Thyroid gland (tissue), 4 donors: ENCODE data around the gene KIRREL1. TPM values are rescaled to one million over a fixed set of nuclear protein-coding genes. Genes with fewer than 3 reads are reported as not detected.
"Not testable (repeated sequence)": the region's sequence is repeated elsewhere in the genome, so short reads cannot be mapped to it uniquely, and the experiment has no call there.

Experiments used
- DNase-seq, 2 donors: peaks; one replicate each; pipeline ENCODE4 v3.0.0-alpha.2; 2019
- H3K27ac ChIP-seq, 3 donors: fragments of 200-600 bp; sonication (generic); 1 replicate in 2 of 3; 2 replicates in 1 of 3; pipeline ENCODE4 v1.5.1; 2016 to 2019; ENCODE audit warnings: mild to moderate bottlenecking in 1 of 3, moderate library complexity in 1 of 3
- H3K27me3 ChIP-seq: fragments of 200-600 bp; sonication (generic); one replicate; pipeline ENCODE4 v1.5.1; 2019
- H3K36me3 ChIP-seq, 2 donors: fragments of 200-600 bp; sonication (generic); one replicate each; pipeline ENCODE4 v1.5.1; 2016 to 2019
- H3K4me1 ChIP-seq, 2 donors: fragments of 200-600 bp; sonication (generic); one replicate each; pipeline ENCODE4 v1.5.1; 2017 to 2019
- H3K4me3 ChIP-seq, 3 donors: fragments of 200-600 bp; sonication (generic); replicated peaks in 1 of 3; 1 replicate in 2 of 3; 2 replicates in 1 of 3; pipeline ENCODE4 v1.5.1; 2016; ENCODE audit warnings: mild to moderate bottlenecking in 1 of 3
- H3K9me3 ChIP-seq: fragments of 200-600 bp; sonication (generic); one replicate; pipeline ENCODE4 v1.5.1; 2017
- CTCF ChIP-seq, 6 experiments: fragments of 200-600 bp in 3 of 6; fragments of 450-650 bp in 3 of 6; sonication (generic) in 3 of 6; IDR thresholded peaks; one replicate each; pipeline ENCODE4 v1.5.1; 2016 to 2019; ENCODE audit warnings: antibody characterized with exemption in 6 of 6, mild to moderate bottlenecking in 2 of 6, inconsistent platforms in 1 of 6, moderate library complexity in 1 of 6
- POLR2A ChIP-seq, 2 donors: fragments of 450-650 bp; IDR thresholded peaks; one replicate each; pipeline ENCODE4 v1.6.1; 2017; ENCODE audit warnings: antibody characterized with exemption in 2 of 2, mild to moderate bottlenecking in 2 of 2, moderate library complexity in 1 of 2
- WGBS, 2 donors: methylation state at CpG; one replicate each; pipeline ENCODE4 v1.1.5; 2017; 5-methylcytosine and 5-hydroxymethylcytosine counted together
- intact Hi-C: fragments of 100-400 bp; cut with DNase I; formaldehyde crosslinking; loops from one replicate; pipeline ENCODE4 v1.15.1; 2023
- total RNA-seq, 4 donors: library from RNA; depleted of rRNA; stranded (reverse); fragments of >200 nt; gene quantifications; one replicate each; pipeline ENCODE4 v1.2.3, GENCODE V29; 2016

The KIRREL1 gene
- total RNA-seq, 4 donors from 2014 or later: 22.7 to 27.5 (median 24.1) TPM

DNA sequence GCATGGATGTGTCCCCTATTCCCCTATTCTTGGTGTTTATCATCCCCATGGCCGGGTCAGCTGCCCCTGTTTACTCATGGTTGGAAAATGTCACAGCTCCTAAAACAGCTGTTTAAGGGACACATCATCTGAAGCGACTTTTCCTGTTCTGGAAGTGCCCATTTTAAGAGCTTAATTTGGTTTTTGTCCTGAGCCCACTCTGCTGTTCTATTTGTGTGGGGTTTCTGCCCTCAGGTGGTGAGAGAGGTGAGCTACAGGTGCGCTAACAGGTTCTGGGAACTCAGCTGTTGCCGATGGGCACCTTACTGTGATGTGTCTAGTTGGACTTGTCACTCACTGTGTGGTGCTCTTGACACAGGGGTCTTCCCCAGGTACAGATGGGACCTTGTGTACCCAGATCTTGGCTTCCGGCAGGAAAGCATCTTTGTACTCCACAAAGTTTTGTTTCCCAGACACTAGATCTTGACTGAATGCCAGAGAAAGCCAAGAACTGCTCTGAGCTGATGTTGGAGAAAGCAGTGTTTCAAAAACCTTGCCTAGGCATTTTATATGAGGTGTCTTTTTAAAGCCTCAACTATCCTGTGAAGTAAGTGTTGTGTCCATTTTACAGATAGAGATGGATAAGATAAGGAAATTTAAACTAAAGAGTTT, 128.3 kb downstream of the KIRREL1 start:
- no peaks in the 10 kb centered on the region for H3K36me3 ChIP-seq
- no peaks in the 10 kb centered on the region for H3K27me3 ChIP-seq
- peaks cover 21 to 31% of the 10 kb centered on the region in 2 donors for H3K4me1 ChIP-seq
- whole genome bisulfite sequencing, 2 donors: 19 to 27% methylated on average over 5 of the region's 5 CpGs
- H3K9me3 ChIP-seq: no peaks in the 10 kb centered on the region
- peak in 5 of 6 experiments; percentile 34 to 87 (median 81) for TF ChIP-seq CTCF (IDR thresholded peaks at IDR 0.05)
- TF ChIP-seq POLR2A (IDR thresholded peaks at IDR 0.05): no peak
- intact Hi-C loops: no loop called here
- peak; percentile 62 to 66 for DNase-seq
- peak overlapping the region in 1 of 3 donors; percentile 33 for H3K27ac ChIP-seq
- no peak overlapping the region for H3K4me3 ChIP-seq

- peak; percentile 58 to 59 for DNase-seq
- Histone ChIP-seq H3K9me3 (no peaks in the 10 kb centered on the region), H3K36me3 (no peaks in the 10 kb centered on the region), H3K4me1 (peaks cover 18 to 27% of the 10 kb centered on the region in 2 donors), H3K4me3 (no peak overlapping the region), H3K27ac (peak overlapping the region; percentile 83 to 90 (median 88)), H3K27me3 (no peaks in the 10 kb centered on the region)
- intact Hi-C loops: no loop called here
- 17 to 28% methylated on average over 2 of the region's 2 CpGs for WGBS, 2 donors
- no peak for TF ChIP-seq POLR2A (IDR thresholded peaks at IDR 0.05)
- TF ChIP-seq CTCF (IDR thresholded peaks at IDR 0.05): no peak
Measured at GRCh38 chr1:158122833-158123388, 129.5 kb downstream of the KIRREL1 start.

GRCh38 chr1:158124034-158124433, 130.6 kb downstream of the KIRREL1 start:
- TF ChIP-seq CTCF (IDR thresholded peaks at IDR 0.05): peak in 1 of 6 experiments; percentile 11
- TF ChIP-seq POLR2A (IDR thresholded peaks at IDR 0.05): no peak
- no peaks in the 10 kb centered on the region for H3K36me3 ChIP-seq
- no peaks in the 10 kb centered on the region for H3K27me3 ChIP-seq
- DNase-seq: peak; percentile 95 to 97
- H3K27ac ChIP-seq: peak overlapping the region; percentile 83 to 90 (median 88)
- intact Hi-C loops: loop anchor here (2.0 kb wide), 1 partner anchor 161 kb away; no protein-coding TSS in a partner anchor
- WGBS, 2 donors: 25 to 38% methylated on average over 2 of the region's 2 CpGs
- no peaks in the 10 kb centered on the region for H3K9me3 ChIP-seq
- no peak overlapping the region for H3K4me3 ChIP-seq
- peaks cover 14 to 22% of the 10 kb centered on the region in 2 donors for H3K4me1 ChIP-seq

- Histone ChIP-seq H3K36me3 (no peaks in the 10 kb centered on the region), H3K4me3 (no peak overlapping the region), H3K4me1 (peaks cover 14 to 22% of the 10 kb centered on the region in 2 donors), H3K9me3 (no peaks in the 10 kb centered on the region), H3K27me3 (no peaks in the 10 kb centered on the region), H3K27ac (peak overlapping the region in 2 of 3 donors; percentile 88 to 90)
- WGBS, 2 donors: 6 to 16% methylated on average over 4 of the region's 4 CpGs
- TF ChIP-seq POLR2A (IDR thresholded peaks at IDR 0.05) (no peak), CTCF (IDR thresholded peaks at IDR 0.05) (peak; percentile 76 to 98 (median 96))
- intact Hi-C loops: loop anchor here (2.0 kb wide), 1 partner anchor 162 kb away; no protein-coding TSS in a partner anchor
- peak; percentile 89 to 90 for DNase-seq
Measured at GRCh38 chr1:158124999-158125398, 131.6 kb downstream of the KIRREL1 start.

GRCh38 chr1:158126425-158126824, 133.0 kb downstream of the KIRREL1 start:
- Histone ChIP-seq H3K27me3 (no peaks in the 10 kb centered on the region), H3K27ac (no peak overlapping the region), H3K9me3 (no peaks in the 10 kb centered on the region), H3K4me1 (peaks cover 14 to 22% of the 10 kb centered on the region in 2 donors), H3K36me3 (no peaks in the 10 kb centered on the region), H3K4me3 (no peak overlapping the region)
- no peak for TF ChIP-seq POLR2A (IDR thresholded peaks at IDR 0.05)
- no peak for TF ChIP-seq CTCF (IDR thresholded peaks at IDR 0.05)
- no peak for DNase-seq
- WGBS, 2 donors: 86 to 100% methylated on average over 2 of the region's 2 CpGs
- intact Hi-C loops: no loop called here

GRCh38 chr1:158128531-158128930, 135.1 kb downstream of the KIRREL1 start:
- WGBS, 2 donors: 93 to 97% methylated on average over 8 of the region's 8 CpGs

More at GRCh38 chr1:158128531-158128930, 135.1 kb downstream of the KIRREL1 start:
- peaks cover 10 to 14% of the 10 kb centered on the region in 2 donors for H3K4me1 ChIP-seq
- H3K27ac ChIP-seq, H3K9me3 ChIP-seq, H3K36me3 ChIP-seq, H3K4me3 ChIP-seq, intact Hi-C loops, DNase-seq, H3K27me3 ChIP-seq: not testable (repeated sequence)
